Activated CD4-positive, CD25-positive, alpha-beta regulatory T cell treated with anti-CD3 and anti-CD28 coated beads, Interleukin-2, amount 50 U/mL, for 72 hours (primary cell): ENCODE measurements around the gene AUTS2.

ENCODE experiments used
- DNase-seq: peaks from one replicate; pipeline ENCODE4 v3.0.0; 2021

AUTS2 gene

DNA sequence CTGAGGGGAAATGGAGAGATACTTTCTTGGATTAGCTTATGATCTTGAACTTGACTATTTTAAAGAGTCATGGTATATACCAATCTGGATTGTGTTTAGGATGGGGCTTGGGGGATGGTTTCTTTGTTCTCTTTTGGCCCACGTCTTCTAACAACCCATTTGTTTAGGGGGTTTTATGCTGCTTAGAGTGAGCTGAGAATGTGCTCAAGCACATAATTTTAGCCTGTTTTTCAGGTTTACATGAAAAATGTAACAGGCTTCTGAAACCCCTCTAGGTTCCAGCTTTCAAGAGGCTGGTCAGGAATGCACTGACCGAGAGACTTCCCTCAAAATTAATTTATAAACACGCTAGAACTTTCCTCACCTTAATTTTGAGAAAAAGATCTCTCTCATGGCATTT is 94.3 kb downstream of the AUTS2 start:
- DNase-seq, result no peak

GRCh38 chr7:69693042-69693441 is 94.8 kb downstream of the AUTS2 start:
- no peak for DNase-seq

- no peak for DNase-seq
These were observed 97.8 kb downstream of the AUTS2 start for GRCh38 chr7:69696054-69696591.

DNA sequence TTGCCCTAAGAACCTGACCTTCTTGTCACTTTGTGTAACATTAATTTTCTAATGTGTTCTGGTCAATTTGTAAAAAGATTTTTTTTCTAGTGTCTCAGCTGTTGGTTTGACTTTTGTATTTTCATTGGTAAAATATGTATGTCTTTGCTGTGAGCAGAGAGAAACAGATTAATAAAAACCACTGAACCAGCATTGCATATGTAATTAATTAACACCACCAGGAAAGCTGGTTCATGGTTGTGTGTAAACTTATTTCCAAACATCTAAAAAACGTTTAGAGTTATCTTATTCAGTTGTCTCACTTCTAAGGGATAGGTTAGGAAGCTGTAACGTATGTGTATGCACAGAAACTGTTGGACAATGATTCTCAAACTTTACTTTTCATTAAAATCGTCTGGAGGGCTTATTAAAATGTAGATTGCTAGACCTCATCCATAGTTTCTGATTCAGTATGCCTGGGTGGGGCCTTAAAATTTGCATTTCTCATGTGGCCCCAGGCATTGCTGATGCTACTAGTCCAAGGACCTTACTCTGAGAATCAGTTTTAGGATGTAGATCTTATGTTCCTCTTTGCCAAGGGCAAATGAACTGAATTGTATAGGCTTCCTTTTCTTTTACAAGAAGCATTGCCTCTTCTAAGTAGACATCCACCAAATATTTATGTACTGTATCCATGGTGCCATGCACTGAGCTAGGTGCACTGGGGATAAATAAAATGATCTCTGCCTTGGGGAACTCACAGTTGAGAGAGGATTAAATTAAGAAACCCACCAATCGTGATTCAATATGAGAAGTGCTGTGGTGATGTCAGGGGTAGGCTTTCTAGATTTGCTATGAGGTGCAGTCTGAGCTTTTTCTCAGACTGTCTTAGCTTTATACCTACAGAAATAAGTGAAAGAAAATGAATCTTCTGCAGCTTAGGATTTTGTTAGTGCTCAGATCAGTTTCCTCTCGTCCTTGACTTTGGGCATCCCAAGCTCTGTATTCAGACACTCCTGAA is 98.7 kb downstream of the AUTS2 start:
- no peak for DNase-seq

DNA sequence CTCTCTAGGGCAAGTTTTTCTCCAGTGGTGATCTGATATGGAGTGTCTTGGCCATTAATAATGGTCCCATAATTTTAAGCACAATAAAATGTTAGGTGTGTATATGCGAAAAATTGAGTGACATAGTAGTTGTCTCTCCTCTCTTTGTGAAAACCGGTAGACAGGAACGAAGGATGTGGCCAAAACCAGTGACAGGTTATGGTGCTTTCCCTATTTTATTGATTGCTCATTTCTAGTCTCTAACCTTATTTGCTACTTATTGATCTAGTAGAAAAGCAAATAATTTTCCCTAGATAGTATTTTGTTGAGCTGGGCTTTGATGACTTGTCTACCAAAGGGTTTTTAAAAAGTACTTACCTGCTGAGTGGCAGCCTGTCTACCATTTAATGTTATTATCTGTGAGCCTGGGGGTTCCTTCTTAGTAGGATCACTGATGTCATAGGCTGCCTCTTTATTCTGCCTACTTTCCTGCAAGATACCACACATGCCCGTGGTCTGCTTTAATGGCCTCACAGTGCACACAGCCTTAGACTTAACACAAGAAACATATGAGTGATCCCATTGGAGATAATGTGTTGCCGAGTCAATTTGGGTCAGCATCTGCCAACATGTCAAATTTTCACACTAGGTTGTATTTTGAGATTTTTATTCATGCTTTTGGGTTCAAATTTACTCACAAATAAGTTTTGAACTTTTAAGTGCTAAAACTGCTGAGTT is 100.0 kb downstream of the AUTS2 start:
- no peak for DNase-seq

- no peak for DNase-seq
These were observed 101.7 kb downstream of the AUTS2 start for GRCh38 chr7:69699931-69700330.

DNA sequence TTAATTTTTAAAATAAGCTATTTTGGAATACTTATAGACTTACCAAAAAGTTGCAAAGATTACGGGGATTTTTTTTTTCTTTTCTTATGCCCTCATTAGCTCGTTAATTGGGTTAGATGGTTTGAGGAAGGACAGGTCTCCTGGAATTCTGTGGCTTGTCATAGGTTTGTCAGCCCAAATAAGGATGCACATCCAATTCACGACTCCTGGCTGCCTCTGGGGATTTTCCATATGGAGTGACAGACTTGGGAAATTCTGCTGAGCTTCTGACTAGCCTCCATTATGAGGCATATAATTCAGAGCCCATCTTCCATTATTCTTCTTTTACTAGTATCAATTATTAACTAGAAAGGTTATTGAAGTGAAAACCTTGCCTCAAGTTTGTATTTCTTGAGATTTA is 102.1 kb downstream of the AUTS2 start:
- DNase-seq, result no peak

DNA sequence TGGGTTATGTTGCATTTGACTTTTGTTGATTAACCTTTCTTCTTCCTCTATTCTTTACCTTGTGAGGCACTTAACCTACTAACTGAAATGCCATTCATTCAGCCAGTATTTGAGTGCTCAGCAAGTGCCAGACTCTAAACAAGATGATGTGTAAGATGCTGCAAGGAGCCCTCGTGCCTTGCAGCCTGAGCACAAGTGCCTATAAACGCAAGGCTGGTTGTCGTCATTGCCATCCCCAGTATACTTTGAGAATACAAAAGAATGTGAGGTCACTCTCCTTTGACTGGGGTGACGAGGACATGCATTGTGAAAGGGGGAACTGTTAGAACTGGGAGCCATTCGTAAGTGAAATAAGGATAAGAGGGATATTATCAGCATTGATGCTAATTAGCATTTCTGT is 103.0 kb downstream of the AUTS2 start:
- no peak for DNase-seq

GRCh38 chr7:69702357-69702756 is 104.1 kb downstream of the AUTS2 start:
- no peak for DNase-seq

DNA sequence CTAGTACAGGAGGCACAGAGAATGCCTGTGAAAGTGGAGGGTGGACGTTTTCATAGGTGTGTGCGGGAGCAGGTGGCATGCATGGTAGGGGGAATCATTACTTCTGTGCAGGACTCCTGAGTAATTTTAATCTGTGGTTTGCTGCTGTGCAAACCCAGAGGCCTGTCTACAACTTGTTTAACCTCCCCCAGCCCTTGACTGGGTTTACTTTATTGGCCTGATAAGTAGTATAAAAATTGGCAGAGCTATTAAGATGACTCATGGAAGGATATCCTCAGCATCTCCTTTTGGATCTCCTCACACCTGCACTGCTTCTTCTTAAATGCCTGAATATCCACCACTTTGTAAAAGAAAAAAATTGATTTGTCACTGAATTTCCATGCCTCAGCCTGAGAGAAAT is 104.8 kb downstream of the AUTS2 start:
- DNase-seq, result no peak

GRCh38 chr7:69706070-69706469 is 107.8 kb downstream of the AUTS2 start:
- no peak for DNase-seq

- no peak for DNase-seq
These were observed 110.6 kb downstream of the AUTS2 start for GRCh38 chr7:69708857-69709256.

GRCh38 chr7:69710768-69711438 is 112.6 kb downstream of the AUTS2 start:
- no peak for DNase-seq

GRCh38 chr7:69714886-69715576 is 116.8 kb downstream of the AUTS2 start:
- no peak for DNase-seq

DNA sequence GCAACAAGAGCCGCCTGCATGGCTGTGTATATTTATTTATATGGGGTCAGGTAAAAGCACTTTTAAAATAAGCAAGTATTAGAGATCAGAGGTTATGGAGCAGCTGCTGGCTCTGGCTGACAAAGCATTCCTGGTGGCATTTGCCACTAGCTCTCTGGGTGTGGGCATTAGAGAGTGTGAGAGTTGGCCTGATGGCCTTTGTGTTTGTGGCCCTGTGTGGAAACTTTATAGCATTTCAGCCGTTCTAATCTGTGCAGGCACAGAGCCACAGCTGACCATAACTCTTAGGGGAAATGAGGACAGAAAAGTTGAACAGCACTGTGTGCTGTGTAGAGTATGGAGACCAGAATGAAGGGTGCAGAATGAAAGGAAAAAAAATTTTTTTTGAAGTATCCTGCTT is 118.9 kb downstream of the AUTS2 start:
- DNase-seq, result no peak

DNA sequence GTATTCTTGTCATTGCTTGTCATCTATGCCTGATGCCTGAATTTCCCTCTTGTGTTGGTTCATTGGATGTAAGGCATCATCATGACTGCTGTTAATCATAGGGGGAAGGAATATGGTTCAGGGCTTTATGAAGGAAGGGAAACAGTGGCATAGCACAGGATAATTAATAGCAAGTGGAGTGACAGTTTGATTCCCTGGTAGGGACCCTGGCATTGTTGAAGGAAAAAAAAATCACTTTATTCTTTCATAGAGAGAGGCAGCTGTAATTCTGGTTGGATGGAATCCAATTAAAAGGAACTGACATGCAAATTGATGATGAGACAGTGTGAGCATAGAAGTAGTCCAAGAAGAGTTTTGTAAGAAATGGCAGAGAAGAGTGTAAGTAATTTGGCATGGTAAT is 121.4 kb downstream of the AUTS2 start:
- DNase-seq, result no peak

- no peak for DNase-seq
These were observed 124.6 kb downstream of the AUTS2 start for GRCh38 chr7:69722843-69723242.

- DNase-seq, result no peak
These were observed 125.4 kb downstream of the AUTS2 start for GRCh38 chr7:69723663-69724062.

DNA sequence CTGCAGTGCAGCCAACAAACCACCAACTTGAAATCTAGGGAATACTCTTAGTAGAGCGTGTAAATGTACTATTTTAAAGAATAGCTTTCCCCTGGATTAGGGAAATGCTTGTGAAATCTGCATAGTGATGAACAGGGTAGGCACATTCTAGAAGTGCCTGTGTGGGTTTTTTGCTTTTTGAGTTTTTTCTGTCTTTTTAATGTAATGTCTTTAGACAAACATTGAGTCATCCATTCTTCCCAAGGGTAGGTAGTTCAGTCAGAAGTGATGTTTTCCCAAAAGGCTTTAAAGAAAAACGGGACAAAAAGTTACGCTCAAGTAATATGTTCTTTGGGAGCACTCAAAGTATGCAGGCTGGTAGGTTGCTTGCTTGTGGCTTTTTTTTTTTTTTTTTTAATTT is 130.0 kb downstream of the AUTS2 start:
- no peak for DNase-seq

DNA sequence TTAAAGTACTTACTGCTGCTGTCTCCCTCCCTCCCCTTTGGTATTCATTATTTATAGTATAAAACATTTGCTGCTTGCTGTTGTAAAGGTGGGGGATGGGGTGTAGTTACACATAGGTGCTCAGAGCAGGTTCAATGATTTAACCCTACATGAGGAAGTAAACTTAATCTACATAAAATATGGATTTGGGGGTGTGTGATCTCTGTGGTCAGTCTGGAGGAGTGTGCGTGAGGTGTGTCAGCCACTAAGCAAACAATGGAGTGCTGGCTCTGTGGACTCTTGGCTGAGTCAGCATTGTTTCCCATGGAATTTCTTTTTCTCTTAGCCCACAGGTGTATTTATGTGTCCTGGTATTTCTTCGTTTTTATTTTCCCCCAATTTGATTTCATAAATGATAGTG is 133.9 kb downstream of the AUTS2 start:
- no peak for DNase-seq

DNA sequence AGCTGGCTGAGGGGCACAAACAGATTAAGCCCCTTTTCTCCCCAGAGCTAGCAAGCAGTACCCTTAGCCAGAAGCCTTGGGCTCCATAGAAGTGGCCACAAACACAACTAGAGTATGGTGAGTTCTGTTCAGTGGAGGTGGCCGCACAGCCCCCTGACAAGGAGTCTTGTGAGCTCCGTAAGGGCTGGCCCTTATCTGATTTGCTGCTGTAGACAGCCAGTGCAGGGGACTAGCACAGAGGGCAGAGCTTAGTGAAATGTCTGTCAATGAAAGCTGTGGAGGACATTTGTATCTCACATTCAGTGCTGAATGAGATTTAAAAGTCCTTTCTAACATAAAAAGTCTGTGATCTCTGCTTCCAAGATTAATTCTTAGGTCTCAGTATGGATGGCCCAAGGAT is 137.3 kb downstream of the AUTS2 start:
- no peak for DNase-seq

DNA sequence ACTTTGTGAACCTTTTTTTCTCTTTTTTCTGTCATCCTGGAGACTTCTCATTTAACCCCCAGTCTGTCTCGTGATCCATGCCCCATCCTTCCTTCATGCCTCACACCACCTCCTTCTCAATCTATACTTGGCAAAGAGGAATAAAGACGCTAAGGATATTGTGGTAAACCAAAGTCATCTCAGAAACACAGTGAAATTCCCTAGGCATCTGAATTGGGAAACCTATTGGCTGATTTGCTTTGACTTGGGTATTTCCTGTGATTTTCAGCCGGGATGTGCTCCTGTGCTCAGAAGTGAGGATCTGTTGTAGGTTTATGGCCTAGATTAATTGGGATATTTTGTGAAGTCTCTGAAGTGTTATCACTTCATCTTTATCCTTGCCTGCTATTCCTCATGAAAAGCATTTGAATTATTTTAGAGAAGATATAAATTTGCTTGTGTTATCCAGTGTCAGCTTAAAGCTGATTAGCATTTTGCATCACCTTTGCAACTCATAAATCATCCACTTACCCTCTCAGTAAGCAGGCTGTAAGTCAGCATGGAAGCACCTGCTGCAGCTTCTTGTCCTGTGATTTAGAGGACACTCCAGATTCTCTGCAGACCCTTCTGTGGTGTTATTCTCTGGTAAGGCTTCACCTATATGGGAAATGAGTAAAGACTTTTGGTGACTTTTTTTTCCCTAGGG is 138.0 kb downstream of the AUTS2 start:
- DNase-seq, result no peak
